Stimulated activated CD8-positive, alpha-beta memory T cell treated with anti-CD3 and anti-CD28 coated beads, Interleukin-15, amount 100 ng/mL, for 1 hour (primary cell): ENCODE data around the gene UGT2B17.
"Not testable (repeated sequence)": the region's sequence is repeated elsewhere in the genome, so short reads cannot be mapped to it uniquely, and the experiment has no call there.

Experiments
- DNase-seq: peaks from one replicate; pipeline ENCODE4 v3.0.0-alpha.2; 2020; ENCODE audit warnings: low read depth

UGT2B17 gene

DNA sequence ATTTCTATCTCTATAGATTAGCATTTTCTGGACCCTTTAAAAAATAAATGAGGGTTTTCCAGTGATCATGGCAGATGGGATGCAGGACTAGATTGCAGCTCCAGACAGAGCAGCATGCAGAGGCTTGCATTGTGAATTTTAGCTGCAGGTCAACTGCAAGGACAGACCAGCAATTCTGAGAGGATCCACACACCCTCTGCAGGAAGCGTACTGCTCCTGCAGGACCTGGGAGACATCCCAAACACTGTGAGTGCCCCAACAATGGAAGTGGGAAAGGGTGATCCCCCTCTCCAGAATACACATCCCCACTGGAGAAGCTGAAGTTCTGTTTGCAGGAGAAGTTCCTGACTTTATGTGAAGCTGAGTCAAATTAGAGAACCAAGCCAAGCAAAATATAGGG, 7.1 kb downstream of the UGT2B17 start:
- not testable (repeated sequence) for DNase-seq

DNA sequence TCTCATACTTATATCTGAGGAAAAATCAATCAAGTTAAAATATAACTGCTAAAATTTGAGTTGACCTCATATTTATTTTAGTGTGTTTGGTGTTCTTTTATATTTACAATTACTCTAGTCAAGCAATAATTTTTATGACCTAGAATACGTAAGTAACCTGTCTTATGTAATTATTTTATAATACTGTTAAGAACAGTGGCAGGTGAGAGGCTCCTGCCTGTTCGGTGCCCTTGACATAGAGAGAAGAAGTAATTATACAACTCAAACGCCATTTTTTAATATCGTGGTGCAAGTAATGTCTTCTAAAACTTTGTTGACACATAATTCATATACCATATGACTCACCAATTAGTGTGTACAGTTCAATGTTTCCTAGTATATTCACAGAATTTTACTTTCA, 7.6 kb downstream of the UGT2B17 start:
- DNase-seq: not testable (repeated sequence)

DNA sequence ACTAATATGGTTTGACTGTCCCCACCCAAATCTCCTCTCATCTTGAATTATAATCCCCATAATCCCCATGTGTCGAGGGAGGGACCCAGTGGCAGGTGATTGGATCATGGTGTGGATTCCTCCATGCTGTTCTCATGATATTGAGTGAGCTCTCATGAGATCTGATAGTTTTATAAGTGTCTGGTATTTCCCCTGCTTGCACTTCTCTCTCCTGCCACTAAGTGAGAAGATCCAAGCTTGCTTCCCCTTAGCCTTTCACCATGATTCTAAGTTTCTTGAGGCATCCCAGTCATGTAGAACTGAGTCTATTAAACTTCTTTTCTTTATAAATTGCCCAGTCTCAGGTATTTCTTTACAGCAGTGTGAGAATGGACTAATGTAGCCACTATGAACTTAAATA, 9.8 kb downstream of the UGT2B17 start:
- not testable (repeated sequence) for DNase-seq

DNA sequence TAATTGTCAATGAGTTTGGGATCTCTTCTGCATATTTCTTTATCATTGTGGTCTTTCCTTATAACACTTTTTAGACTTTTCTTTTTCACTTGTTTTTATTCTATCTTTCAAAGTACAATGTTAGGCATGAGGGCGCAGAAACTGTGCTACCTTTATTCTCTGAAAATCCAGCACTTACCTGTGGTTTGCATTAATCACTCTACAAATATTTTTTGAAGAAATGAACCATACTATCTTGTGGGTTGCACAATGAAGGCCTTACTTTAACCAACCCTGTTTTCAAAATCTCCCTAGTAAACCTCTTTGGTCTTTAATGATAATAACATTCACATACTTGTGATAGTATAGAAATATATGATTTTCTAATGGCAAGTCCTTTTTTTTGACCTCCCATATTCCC, 11.0 kb downstream of the UGT2B17 start:
- DNase-seq: not testable (repeated sequence)

GRCh38 chr4:68560364-68561070, 15.6 kb downstream of the UGT2B17 start:
- not testable (repeated sequence) for DNase-seq

DNA sequence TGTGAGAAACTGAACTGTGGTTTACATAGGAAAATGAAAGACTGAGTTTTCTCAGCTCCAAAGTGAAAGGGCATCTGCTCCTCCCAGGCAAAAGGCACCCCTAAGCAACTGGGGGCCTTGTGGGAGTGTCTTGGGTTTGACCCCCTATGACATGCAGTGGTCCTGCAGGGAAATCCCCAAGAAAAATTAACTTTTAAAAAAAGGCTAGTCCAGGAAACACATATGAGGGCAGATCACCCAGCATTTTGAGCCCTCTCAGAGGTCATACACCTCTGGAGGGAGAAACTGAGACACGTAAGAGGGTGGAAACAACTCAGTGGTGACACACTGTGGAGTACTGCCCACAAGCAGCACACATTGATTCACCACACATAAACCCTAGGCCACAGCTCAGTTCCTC, 22.3 kb downstream of the UGT2B17 start:
- not testable (repeated sequence) for DNase-seq

DNA sequence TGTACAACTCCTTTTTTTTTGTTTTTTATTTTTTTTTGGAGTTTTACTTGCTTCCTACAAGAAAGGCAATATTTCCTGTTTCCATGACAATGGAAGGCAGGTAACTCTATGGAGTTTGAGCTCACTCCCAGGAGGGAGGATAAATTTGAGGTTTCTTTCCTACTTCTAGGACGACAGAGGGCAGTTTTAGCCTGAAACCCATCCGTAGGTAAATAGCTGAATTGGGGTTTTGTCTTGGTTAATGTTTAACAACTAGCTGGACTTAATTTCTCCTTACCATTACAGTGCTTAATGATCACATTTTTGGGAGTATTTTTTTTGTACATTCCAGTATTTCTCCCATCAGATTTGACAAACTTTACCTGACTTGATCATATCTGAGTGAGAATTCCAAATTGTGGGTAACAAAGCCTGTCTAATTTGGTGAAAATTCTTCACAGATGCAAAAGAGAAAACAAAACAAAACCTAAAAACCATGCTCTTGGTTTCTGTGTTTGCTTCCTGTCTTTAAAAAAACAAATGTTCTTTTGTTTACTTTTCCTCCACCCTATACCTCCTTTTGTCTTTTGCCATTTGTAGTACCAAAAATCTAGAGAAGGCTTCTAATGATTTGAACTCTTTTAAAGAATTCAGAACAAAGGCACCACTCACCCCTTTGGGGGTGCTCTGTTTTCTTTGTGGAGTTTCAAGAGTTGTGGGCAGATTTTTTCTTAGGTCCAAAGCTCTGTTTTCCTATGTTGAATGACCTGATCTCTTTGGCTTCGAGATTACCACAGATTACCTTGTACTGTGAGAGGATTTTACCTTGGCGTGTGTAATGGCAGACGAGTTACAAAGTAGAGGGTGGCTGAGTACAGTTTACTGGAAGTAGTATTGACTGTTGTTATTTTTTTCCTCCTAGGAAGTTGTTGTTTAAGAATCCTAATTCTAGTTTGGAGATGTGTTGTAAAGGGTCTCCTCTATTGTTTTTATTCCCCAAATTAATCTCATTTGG, 23.0 kb downstream of the UGT2B17 start:
- not testable (repeated sequence) for DNase-seq

DNA sequence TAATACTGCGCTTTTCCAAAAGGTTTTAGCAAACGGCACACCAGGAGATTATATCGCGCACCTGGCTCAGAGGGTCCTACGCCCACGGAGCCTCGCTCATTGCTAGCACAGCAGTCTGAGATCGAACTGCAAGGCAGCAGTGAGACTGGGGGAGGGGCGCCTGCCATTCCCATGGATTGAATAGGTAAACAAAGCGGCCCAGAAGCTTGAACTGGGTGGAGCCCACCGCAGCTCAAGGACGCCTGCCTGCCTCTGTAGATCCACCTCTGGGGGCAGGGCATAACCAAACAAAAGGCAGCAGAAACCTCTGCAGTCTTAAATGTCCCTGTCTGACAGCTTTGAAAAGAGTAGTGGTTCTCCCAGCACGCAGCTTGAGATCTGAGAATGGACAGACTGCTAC, 33.4 kb downstream of the UGT2B17 start:
- DNase-seq: not testable (repeated sequence)

DNA sequence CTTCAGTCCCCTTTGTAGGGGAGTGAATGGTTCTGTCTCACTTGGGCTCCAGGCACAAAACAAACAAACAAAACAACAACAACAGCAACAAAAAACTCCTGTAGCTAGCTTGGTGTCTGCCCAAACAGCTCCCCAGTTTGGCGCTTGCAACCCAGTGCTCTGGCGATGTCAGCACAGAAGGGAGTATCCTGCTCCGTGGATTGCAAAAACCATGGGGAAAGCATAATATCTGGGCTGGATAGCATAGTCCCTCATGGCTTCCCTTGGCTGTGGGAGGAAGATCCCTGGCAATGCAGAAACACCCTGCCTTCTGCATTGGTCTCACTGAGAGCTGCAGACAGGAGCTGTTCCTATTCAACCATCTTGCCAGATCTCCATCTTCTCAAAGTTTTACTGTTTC, 39.7 kb downstream of the UGT2B17 start:
- no peak for DNase-seq

DNA sequence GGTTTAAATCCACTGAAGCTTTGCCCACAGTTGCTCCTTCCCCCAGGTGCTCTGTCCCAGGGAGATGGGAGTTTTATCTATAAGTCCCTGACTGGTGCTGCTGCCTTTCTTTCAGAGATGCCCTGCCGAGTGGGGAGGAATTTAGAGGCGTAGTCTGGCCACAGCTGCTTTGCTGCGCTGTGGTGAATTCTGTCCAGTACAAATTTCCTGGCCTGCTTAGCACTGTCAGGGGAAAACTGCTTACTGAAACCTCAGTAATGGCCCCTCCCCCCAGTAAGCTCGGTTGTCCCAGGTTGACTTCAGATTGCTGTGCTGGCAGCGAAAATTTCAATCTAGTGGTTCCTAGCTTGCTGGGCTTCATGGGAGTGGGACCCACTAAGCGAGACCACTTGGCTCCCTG, 40.1 kb downstream of the UGT2B17 start:
- DNase-seq: no peak

GRCh38 chr4:68522232-68522631, 53.9 kb downstream of the UGT2B17 start:
- DNase-seq: not testable (repeated sequence)

DNA sequence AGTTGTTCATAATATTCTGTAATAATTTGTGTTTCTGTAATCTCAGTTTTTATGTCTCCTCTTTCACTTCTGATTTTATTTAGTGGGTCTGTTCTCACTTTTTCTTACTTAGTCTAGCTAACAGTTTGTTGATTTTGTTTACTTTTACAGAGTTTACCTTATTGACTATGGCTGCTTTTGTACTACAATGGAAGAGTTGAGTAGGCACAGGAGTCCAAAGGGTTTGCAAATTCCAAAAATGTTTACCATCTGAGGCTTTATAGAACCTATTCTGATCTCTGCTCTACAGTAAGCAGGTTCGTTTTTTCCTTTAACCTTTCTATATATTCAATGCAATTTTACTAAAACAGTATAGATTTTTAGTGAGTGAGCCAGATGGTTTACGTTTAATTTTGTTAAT, 55.1 kb downstream of the UGT2B17 start:
- no peak for DNase-seq

DNA sequence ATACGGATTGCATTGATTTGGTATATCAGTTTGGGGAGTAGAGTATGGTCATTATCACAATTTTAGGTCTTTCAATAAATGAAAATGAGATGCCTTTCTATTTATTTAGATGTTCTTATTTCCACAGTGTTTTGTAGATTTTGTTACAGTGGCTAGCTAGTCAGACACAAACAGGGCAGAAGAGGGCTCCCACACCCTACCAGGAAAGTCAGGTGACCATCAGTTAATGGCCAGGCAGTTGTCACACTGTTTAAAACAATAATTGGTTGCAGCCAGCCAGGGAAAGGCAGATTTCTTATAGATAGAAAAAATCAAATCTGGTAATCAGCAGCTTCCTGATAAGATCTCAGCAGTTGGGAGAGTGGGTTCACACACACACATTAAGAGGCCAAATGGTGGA, 57.2 kb downstream of the UGT2B17 start:
- DNase-seq: no peak

- DNase-seq: not testable (repeated sequence)
Observed at GRCh38 chr4:68505452-68505851, 70.7 kb downstream of the UGT2B17 start.

GRCh38 chr4:68504836-68505235, 71.3 kb downstream of the UGT2B17 start:
- DNase-seq: not testable (repeated sequence)

GRCh38 chr4:68503462-68503861, 72.7 kb downstream of the UGT2B17 start:
- not testable (repeated sequence) for DNase-seq

DNA sequence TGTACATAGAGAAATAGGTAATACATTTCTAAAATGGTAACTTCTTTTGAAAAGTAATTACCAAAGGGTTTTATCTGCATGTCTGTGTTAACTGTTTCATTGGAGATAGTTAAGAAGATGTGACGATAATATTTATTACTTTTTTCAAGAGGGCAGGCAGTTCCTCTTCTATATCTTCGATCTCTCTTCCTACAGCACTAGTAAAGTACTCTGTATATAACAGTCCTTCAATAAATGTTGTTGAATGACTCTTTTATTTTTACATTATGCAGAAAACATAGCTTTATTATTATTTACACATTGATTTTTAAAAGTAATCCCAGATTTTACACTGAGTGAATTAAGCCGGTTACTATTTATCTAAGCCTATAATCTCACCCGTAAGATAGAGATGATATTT, 77.1 kb downstream of the UGT2B17 start:
- no peak for DNase-seq

DNA sequence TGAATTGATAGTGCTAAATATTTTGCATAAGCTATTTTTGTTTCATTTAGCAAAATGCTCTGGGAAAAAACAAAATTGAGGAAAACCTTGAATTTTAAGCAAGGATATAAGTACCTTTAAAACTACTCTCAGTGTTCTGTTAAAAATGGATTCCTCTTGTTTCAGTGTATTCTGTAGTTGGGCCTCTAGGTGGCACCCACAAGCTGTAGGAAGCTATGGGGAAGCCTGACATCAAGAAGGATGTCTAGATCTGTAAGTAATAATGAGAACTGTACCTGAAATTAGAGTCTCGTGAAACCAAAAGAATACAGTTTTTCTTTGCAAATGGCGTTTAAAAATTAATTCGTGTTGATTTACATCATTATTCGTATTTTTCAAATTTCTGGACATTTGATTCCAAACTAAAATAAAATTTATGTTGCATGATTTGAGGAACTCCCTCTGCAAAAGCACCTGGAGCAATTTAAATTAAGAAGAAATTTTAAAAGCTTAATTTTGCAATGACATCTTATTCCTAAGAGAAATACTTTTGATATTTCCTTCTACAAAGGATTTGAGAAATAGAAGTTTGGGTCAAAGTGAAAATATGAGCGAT, 77.6 kb downstream of the UGT2B17 start:
- DNase-seq: peak; percentile 22

DNA sequence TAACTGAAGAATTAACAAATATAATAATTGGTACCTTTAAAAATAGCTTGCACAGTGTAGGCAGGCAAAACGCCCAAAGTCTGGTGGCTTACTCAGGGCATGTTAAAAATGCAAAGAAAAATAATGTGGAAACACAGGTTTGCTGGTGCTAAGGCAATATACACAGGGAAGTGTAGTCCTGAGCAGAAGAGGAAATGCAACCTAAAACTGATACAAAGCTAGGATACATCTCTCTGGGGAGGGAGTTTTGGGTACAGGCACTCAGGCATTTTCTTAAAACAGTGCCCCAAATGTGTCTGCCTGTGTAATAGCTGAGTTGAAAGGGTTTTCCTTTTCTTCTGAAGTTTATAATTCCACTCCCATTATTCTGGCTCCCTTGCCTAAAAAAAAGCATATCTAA, 81.4 kb downstream of the UGT2B17 start:
- DNase-seq: no peak

GRCh38 chr4:68490826-68491457, 85.2 kb downstream of the UGT2B17 start:
- DNase-seq: no peak

DNA sequence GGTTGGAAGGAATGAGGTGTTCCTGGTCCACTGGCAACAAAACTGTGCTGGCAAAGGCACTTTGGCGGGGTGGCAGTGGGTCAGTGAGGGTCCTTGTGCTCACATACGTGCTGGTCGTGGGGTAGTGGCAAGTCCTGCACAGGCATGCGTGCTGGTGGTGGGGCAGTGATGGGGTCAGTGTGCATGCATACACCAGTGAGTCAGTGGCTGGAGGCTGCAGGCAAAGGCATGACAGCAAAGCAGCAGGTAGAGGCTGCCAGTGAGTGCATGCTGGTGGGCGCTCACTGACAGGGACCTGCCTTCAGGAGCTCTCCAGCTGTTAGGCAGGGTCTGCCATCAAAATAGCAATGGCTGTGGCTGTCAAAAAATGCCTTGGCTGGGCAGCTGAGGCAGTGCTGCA, 86.8 kb downstream of the UGT2B17 start:
- no peak for DNase-seq
